ENCODE results near the gene TRIM49D1. TPM values are rescaled to one million over a fixed set of nuclear protein-coding genes. Genes with fewer than 3 reads are reported as not detected.
"Not testable (repeated sequence)": the region's sequence is repeated elsewhere in the genome, so short reads cannot be mapped to it uniquely, and the experiment has no call there.

The TRIM49D1 gene
- total RNA-seq, result not detected

- intact Hi-C loops (cut with DNase I; ENCODE audit: low total_unique reads), result no loop called here
- Histone ChIP-seq H3K9me3 (no peaks in the 10 kb centered on the region), H3K27ac (no peak within 1 kb of the TSS), H3K4me3 (no peak within 1 kb of the TSS), H3K27me3 (no peaks in the 10 kb centered on the region), H3K4me1 (no peaks in the 10 kb centered on the region), H3K36me3 (no peaks in the 10 kb centered on the region)
- in situ Hi-C loops (cut with MboI; ENCODE audit: low sequenced_read_pairs in 4 of 4), result no loop called here
- DNase-seq, result no peak
- ATAC-seq, result no peak
- no peak for TF ChIP-seq CTCF (IDR thresholded peaks at IDR 0.05 in 4 of 5, conservative IDR thresholded peaks at IDR 0.05 in 1 of 5)
- no peak for TF ChIP-seq POLR2A (IDR thresholded peaks at IDR 0.05)
These were observed at the start of gene TRIM49D1 for GRCh38 chr11:89922195-89922660. TRIM49D1 (minus strand) TSS chr11:89922245; CDS start chr11:89917710, 4,535 bp downstream.

DNA sequence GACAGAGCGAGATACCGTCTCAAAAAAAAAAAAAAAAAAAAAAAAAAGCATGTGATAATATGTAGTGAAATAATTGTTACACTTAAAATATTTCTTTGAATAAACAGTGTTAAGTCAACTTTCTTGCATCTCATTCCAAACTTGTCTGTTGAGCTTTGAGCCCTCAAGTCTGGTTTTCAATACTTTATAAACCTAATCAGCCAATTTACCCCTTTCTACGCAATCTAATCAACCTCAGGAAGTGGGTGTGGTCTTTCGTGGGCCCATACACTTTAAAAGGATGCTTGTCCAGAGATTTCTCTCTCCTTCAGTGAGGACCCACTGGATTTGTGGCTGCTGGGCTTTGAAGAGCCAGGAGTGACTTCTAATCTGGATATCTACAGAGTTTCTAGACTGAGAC lies 43.7 kb upstream of the TRIM49D1 start, which contains the start of gene TRIM64:
Gene TRIM64 (plus strand): TSS at position 301 of the 400 bp plus-strand sequence. CDS start 2,467 bp downstream, outside the sequence.
- H3K4me1 ChIP-seq; H3K36me3 ChIP-seq; intact Hi-C loops (cut with DNase I; ENCODE audit: low total_unique reads); H3K4me3 ChIP-seq; ATAC-seq; in situ Hi-C loops (cut with MboI; ENCODE audit: low sequenced_read_pairs in 4 of 4); H3K9me3 ChIP-seq; H3K27me3 ChIP-seq; DNase-seq; H3K27ac ChIP-seq: not testable (repeated sequence)

DNA sequence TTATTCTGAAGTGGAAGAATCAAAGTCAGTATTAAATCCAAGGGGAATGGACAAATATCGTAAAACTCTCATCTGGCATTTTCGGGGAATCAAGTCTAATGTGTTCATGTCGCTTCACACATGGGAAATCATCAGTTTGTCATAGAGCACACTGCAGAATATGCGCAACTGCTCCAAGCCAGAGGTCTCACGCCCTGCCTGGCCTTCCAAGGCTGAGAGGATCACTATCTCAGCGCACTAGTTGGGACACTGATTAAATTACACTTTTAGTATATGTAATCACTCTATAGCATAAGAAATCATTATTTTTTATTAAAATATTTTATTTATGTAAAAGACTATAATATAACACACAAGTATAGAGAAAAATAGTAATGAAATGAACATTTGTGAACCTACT lies 38.8 kb upstream of the TRIM49D1 start:
- in situ Hi-C loops (cut with MboI; ENCODE audit: low sequenced_read_pairs in 4 of 4); intact Hi-C loops (cut with DNase I; ENCODE audit: low total_unique reads); H3K4me1 ChIP-seq; ATAC-seq; H3K27ac ChIP-seq; H3K4me3 ChIP-seq; H3K36me3 ChIP-seq; H3K27me3 ChIP-seq; DNase-seq; H3K9me3 ChIP-seq: not testable (repeated sequence)

DNA sequence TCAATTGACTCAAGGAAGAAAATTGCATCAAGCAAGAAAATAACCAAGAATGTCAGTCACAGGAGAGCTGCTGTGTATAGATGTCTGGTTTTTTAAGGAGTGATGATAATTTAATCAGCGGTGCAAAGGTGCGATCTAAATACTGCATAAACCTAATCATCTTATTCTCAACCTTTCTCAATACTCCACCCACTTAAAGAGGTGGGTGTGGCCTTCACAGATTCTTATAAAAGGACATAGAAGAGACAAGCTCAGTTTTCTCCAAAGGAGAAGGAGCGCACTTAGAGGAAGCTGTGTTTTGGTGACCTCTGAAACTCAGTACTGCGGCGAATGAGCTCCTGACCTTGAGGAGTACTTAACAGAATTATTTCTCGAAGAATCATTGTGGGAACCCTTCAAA lies 1.7 kb upstream of the TRIM49D1 start, which contains the start of gene TRIM49D2:
Gene TRIM49D2 (plus strand): TSS at position 301 of the 400 bp plus-strand sequence. CDS start 2,698 bp downstream, outside the sequence.
- H3K4me3 ChIP-seq; in situ Hi-C loops (cut with MboI; ENCODE audit: low sequenced_read_pairs in 4 of 4); H3K27ac ChIP-seq; H3K36me3 ChIP-seq; DNase-seq; H3K9me3 ChIP-seq; H3K27me3 ChIP-seq; ATAC-seq; intact Hi-C loops (cut with DNase I; ENCODE audit: low total_unique reads); H3K4me1 ChIP-seq: not testable (repeated sequence)

- intact Hi-C loops (cut with DNase I; ENCODE audit: low total_unique reads); DNase-seq; H3K27me3 ChIP-seq; ATAC-seq; in situ Hi-C loops (cut with MboI; ENCODE audit: low sequenced_read_pairs in 4 of 4); H3K4me1 ChIP-seq; H3K27ac ChIP-seq; H3K9me3 ChIP-seq; H3K36me3 ChIP-seq; H3K4me3 ChIP-seq: not testable (repeated sequence)
These were observed 21.2 kb downstream of the TRIM49D1 start for GRCh38 chr11:89900809-89901208.

DNA sequence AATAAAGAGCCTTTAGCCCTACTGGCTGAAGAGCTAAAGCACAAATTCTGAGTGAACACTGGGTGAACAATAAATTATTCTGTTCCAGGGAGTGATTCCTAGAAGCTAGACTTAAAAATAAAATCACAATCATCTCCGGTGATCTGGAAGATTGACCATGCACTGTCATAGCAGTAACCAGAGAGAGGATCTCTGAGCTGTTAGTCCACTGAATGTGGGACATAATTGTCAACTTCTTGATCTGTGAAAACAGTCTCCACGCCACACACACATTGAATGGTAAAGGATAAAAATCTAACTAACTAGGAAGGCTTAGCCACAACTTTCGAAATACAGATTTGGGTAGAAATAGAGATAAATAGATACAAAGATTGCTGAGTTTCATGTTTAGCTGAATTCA lies 28.8 kb downstream of the TRIM49D1 start:
- intact Hi-C loops (cut with DNase I; ENCODE audit: low total_unique reads); H3K4me3 ChIP-seq; H3K27ac ChIP-seq; H3K9me3 ChIP-seq; H3K4me1 ChIP-seq; ATAC-seq; in situ Hi-C loops (cut with MboI; ENCODE audit: low sequenced_read_pairs in 4 of 4); H3K36me3 ChIP-seq; H3K27me3 ChIP-seq; DNase-seq: not testable (repeated sequence)

DNA sequence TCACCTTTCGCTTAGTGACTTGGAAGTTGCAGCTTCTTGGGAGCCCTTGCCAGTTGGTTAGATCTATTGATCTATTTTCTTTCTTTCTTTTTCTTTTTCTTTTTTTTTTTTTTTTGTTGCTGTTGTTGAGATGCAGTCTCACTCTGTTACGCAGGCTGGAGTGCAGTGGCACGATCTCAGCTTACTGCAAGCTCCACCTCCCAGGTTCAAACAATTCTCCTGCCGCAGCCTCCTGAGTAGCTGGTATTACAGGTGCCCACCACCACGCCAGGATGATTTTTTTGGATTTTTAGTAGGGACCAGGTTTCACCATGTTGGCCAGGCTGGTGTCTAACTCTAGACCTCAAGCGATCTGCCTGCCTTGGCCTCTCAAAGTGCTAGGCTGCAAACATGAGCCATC lies 44.5 kb downstream of the TRIM49D1 start:
- in situ Hi-C loops (cut with MboI; ENCODE audit: low sequenced_read_pairs in 4 of 4); ATAC-seq; DNase-seq; intact Hi-C loops (cut with DNase I; ENCODE audit: low total_unique reads); H3K27me3 ChIP-seq; H3K9me3 ChIP-seq; H3K36me3 ChIP-seq; H3K27ac ChIP-seq; H3K4me3 ChIP-seq; H3K4me1 ChIP-seq: not testable (repeated sequence)

DNA sequence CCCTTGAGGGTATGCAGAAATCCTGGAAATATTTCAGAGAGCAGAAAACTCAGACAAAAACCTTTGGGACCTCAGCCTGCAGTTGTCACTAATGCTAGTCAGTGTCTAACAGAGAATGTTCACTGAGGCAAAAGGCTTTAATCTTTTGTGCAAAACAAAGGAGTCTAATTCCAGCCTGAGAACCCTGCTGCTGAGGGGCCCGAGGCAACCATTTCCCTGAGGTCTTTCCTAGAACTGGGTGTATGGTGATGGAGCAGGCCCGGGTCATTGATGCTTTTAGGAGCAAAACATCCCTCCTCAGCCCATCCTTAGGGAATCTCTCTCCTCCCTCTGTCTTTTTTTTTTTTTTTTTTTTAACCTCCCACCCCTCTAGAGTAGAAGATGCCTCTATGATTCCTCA lies 49.5 kb downstream of the TRIM49D1 start:
- H3K4me3 ChIP-seq; ATAC-seq; H3K4me1 ChIP-seq; DNase-seq; H3K9me3 ChIP-seq; intact Hi-C loops (cut with DNase I; ENCODE audit: low total_unique reads); in situ Hi-C loops (cut with MboI; ENCODE audit: low sequenced_read_pairs in 4 of 4); H3K27me3 ChIP-seq; H3K27ac ChIP-seq; H3K36me3 ChIP-seq: not testable (repeated sequence)

DNA sequence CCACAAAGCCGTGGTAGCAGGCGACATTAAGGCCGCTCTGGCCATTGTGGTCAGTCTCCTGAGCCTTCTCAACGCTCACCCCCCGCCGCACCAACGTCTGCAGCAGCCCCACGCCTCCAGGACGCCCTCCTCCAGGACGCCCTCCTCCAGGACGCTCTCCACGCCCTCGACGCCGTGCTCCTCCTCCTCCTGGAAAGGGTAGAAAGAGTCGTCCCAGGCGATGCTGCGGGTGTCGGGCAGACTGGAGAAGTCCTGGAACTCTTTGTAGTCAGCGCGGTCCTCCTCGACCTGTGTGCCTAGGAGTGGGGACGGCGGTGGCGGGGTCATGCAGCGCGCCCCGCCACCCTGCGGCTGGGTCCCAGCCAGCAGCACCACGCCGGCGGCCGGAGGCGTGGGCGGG lies 56.8 kb downstream of the TRIM49D1 start:
- H3K27me3 ChIP-seq; DNase-seq; H3K36me3 ChIP-seq; H3K9me3 ChIP-seq; H3K4me3 ChIP-seq; in situ Hi-C loops (cut with MboI; ENCODE audit: low sequenced_read_pairs in 4 of 4); H3K4me1 ChIP-seq; H3K27ac ChIP-seq; intact Hi-C loops (cut with DNase I; ENCODE audit: low total_unique reads); ATAC-seq: not testable (repeated sequence)

DNA sequence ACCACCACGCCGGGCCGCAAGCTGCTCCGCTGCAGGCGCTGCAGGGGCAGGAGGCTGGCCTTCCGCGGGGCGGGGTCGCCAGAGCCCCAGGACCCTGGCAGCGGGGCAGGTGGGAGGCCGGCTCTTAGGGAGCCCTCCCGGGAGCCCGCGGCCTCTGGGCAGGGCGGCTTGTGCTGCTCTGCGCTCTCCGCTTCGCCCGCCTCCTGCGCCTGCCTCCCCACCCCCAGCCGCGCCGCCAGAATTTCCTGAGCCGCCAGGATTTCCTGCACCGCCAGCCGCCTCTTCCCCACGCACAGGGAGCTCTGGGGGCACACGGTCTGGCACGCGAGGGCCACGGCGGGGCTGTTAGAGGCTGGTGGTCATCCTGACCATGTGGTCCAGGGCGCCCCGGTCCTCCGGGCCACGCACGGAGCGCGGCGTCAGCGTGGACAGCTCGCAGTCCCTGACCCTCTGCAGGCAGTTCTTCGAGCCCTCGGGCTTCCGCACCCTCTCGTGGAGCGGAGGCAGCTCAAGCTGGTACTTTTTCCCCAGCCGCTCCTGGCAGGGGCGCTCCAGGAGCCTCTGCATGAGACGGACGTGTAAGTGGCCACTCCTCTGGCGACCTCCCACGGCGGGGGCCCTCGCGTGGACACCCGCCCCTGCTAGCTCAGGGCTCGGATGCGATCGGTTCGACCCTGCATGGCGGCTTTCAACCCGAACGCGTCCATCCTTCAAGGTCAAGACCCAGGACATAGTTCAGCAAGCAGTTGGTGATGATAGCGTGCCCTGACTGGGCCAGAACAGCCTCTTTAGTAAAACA lies 57.9 kb downstream of the TRIM49D1 start:
- H3K27me3 ChIP-seq; in situ Hi-C loops (cut with MboI; ENCODE audit: low sequenced_read_pairs in 4 of 4); H3K36me3 ChIP-seq; H3K9me3 ChIP-seq; H3K27ac ChIP-seq; ATAC-seq; H3K4me1 ChIP-seq; intact Hi-C loops (cut with DNase I; ENCODE audit: low total_unique reads); DNase-seq: not testable (repeated sequence)
- peak overlapping the region in 1 of 4 donors; percentile 26 for H3K4me3 ChIP-seq
